ENCODE results near the gene CSAG3.

GRCh38 chrX:152798945-152799344 is 39.9 kb downstream of the CSAG3 start:
- TF ChIP-seq NANOG (IDR thresholded peaks at IDR 0.05; ENCODE audit: insufficient read depth, low read depth, low read length, poor library complexity, severe bottlenecking) (no peak), YY1 (IDR thresholded peaks at IDR 0.05; ENCODE audit: low read depth, low read length) (no peak), CTCF (IDR thresholded peaks at IDR 0.05; ENCODE audit: control extremely low read depth in 1 of 3, insufficient read depth in 1 of 3, low read depth in 1 of 3, low read length in 3 of 3) (no peak), POLR2A (IDR thresholded peaks at IDR 0.05; ENCODE audit: control extremely low read depth in 1 of 2, low read depth in 2 of 2, low read length in 2 of 2) (no peak), SP2 (IDR thresholded peaks at IDR 0.05; ENCODE audit: low read length) (no peak), EP300 (IDR thresholded peaks at IDR 0.05; ENCODE audit: borderline replicate concordance in 1 of 2, low read depth in 2 of 2, low read length in 2 of 2) (no peak), RAD21 (IDR thresholded peaks at IDR 0.05 in 1 of 2, conservative IDR thresholded peaks at IDR 0.05 in 1 of 2; ENCODE audit: low read depth in 2 of 2, low read length in 2 of 2) (no peak), EGR1 (IDR thresholded peaks at IDR 0.05; ENCODE audit: borderline replicate concordance, low read depth, low read length) (no peak), SUZ12 (IDR thresholded peaks at IDR 0.05; ENCODE audit: low read length) (no peak), CREB1 (IDR thresholded peaks at IDR 0.05) (no peak), ASH2L (IDR thresholded peaks at IDR 0.05; ENCODE audit: low read length) (no peak), SP1 (IDR thresholded peaks at IDR 0.05; ENCODE audit: low read depth, low read length) (no peak)
